Esophagus squamous epithelium (tissue), 5 donors: ENCODE data around the gene TBC1D1. TPM values are rescaled to one million over a fixed set of nuclear protein-coding genes. Genes with fewer than 3 reads are reported as not detected.
A peak's percentile ranks its signal among the peaks of the same experiment; 100 is the strongest.

Experiments
- DNase-seq: peaks from one replicate; lab custom pipeline; 2025; lab: John Stamatoyannopoulos, UW
- H3K27ac ChIP-seq, 4 donors: fragments of 200-600 bp; sonication (generic); one replicate each; pipeline ENCODE4 v1.5.1; 2016 to 2019; ENCODE audit warnings: mild to moderate bottlenecking in 1 of 4
- H3K27me3 ChIP-seq, 4 donors: fragments of 200-600 bp; sonication (generic); 1 replicate in 3 of 4; 2 replicates in 1 of 4; pipeline versions ENCODE4 v1.5.1 to v1.6.0; 2017 to 2021; ENCODE audit warnings: antibody characterized with exemption in 1 of 4
- H3K36me3 ChIP-seq, 3 donors: fragments of 200-600 bp; sonication (generic); one replicate each; pipeline ENCODE4 v1.5.1; 2016 to 2019
- H3K4me1 ChIP-seq, 3 donors: fragments of 200-600 bp; sonication (generic); one replicate each; pipeline ENCODE4 v1.5.1; 2017 to 2019
- H3K4me3 ChIP-seq, 4 donors: fragments of 200-600 bp; sonication (generic); 1 replicate in 3 of 4; 2 replicates in 1 of 4; pipeline ENCODE4 v1.5.1; 2016 to 2019; ENCODE audit warnings: mild to moderate bottlenecking in 2 of 4, moderate library complexity in 1 of 4
- H3K9me3 ChIP-seq, 3 donors: fragments of 200-600 bp; sonication (generic); one replicate each; pipeline ENCODE4 v1.5.1; 2016 to 2019
- POLR2A ChIP-seq, 4 donors: fragments of 450-650 bp; IDR thresholded peaks; one replicate each; pipeline ENCODE4 v1.6.1; 2017; ENCODE audit warnings: antibody characterized with exemption in 4 of 4, mild to moderate bottlenecking in 4 of 4, moderate library complexity in 3 of 4
- WGBS, 2 donors: methylation state at CpG; one replicate each; pipeline ENCODE4 v1.1.5; 2018; 5-methylcytosine and 5-hydroxymethylcytosine counted together
- intact Hi-C: fragments of 100-400 bp; cut with DNase I; formaldehyde crosslinking; loops from one replicate; pipeline ENCODE4 v1.15.0; 2022
- total RNA-seq, 4 donors: library from RNA; depleted of rRNA; stranded (reverse); fragments of >200 nt; gene quantifications; one replicate each; pipeline ENCODE4 v1.1.0, GENCODE V29; 2016
- TF ChIP-seq, protein P1 (sequence below), 6 experiments: fragments of 450-650 bp in 4 of 6; fragments of 200-600 bp in 2 of 6; sonication (generic) in 2 of 6; IDR thresholded peaks; one replicate each; pipeline ENCODE4 v1.5.1; 2016 to 2019; ENCODE audit warnings: antibody characterized with exemption in 6 of 6, mild to moderate bottlenecking in 4 of 6, moderate library complexity in 4 of 6
- donor health status: DM: yes; HTN: yes; CAD: no.

Gene TBC1D1
- total RNA-seq, 4 donors from 2014 or later: 6.9 to 44.6 (median 25.6) TPM

DNA sequence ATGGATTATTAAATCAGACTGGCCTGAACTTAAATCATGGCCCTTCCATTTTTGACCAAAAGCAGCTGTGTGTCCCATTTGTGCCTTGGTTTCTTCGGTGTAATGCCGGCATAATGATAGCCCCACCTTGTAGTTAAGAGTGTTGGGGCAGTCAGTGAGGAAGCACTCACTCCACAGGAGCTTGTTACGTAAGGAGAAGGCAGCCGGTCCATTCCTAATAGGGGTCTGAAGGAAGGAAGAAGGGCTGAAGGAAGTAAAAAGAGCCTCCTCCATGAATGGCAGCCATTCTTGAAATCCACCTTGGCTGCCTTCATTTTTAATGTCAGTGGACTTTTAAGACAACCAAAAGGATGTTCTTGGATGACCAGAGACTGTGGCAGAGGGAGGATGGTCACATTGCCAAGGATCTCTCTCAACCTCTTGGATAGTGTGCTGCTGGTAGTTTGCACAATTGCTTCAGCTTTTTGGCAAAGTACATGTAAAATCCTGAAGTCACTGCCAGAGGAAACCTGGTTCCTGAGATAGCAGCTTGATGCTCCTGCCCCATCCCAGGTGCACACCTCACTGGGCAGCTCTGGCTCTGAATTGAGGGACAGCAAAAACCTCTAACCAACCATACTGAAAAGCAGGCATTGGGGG, 182.8 kb downstream of the TBC1D1 start:
- intact Hi-C loops: loop anchor here (10.0 kb wide), 1 partner anchor 81 kb away; no protein-coding TSS in a partner anchor
- H3K27me3 ChIP-seq: no peaks in the 10 kb centered on the region
- H3K4me1 ChIP-seq: peaks cover 7 to 43% (median 17%) of the 10 kb centered on the region in 3 donors
- H3K9me3 ChIP-seq: no peaks in the 10 kb centered on the region
- 86 to 88% methylated on average over 1 to 4 of the region's 4 CpGs for WGBS, 2 donors
- no peaks in the 10 kb centered on the region for H3K36me3 ChIP-seq
- no peak for TF ChIP-seq POLR2A (IDR thresholded peaks at IDR 0.05)
- TF ChIP-seq, protein P1, sequence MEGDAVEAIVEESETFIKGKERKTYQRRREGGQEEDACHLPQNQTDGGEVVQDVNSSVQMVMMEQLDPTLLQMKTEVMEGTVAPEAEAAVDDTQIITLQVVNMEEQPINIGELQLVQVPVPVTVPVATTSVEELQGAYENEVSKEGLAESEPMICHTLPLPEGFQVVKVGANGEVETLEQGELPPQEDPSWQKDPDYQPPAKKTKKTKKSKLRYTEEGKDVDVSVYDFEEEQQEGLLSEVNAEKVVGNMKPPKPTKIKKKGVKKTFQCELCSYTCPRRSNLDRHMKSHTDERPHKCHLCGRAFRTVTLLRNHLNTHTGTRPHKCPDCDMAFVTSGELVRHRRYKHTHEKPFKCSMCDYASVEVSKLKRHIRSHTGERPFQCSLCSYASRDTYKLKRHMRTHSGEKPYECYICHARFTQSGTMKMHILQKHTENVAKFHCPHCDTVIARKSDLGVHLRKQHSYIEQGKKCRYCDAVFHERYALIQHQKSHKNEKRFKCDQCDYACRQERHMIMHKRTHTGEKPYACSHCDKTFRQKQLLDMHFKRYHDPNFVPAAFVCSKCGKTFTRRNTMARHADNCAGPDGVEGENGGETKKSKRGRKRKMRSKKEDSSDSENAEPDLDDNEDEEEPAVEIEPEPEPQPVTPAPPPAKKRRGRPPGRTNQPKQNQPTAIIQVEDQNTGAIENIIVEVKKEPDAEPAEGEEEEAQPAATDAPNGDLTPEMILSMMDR (IDR thresholded peaks at IDR 0.05): no peak
- H3K27ac ChIP-seq: peak overlapping the region in 1 of 4 donors; percentile 28
- no peak overlapping the region for H3K4me3 ChIP-seq
- DNase-seq: no peak

DNA sequence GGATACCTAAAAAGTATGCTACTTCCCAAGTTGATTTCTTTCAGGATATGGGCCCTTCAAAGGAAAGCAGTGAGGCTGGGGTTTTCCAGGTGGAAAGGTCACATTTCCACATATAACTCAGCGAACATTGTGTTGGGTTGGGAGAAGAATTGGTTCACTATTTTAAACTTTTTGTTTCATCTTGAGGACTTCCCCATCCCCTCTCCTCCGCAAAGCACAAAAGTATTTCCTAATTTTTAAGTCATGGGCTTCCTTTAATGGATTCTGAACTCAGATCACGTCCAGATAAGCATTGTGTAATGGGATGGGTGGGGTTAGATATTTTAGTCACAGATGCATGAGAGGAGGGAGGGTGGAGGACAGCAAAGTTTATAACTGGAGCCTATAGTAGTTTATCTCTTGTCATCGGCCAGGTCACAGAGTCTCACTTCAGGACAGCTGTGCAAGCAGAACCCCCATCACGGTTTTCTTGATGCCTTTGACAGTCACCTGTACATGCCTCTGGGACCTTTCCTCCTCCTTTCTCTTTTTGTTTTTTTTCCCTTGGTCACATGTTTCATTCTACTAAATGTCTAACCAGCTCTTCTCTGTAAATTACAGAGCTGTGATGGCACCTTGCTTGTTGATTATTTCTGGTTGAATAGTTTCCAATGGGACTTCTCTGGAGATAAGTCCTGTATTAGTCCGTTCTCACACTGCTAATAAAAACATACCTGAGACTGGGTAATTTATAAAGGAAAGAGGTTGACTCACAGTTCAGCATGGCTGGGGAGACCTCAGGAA, 184.7 kb downstream of the TBC1D1 start:
- Histone ChIP-seq H3K4me1 (peaks cover 7 to 45% (median 23%) of the 10 kb centered on the region in 3 donors), H3K4me3 (no peak overlapping the region), H3K27me3 (no peaks in the 10 kb centered on the region), H3K36me3 (no peaks in the 10 kb centered on the region), H3K9me3 (no peaks in the 10 kb centered on the region), H3K27ac (peak overlapping the region in 3 of 4 donors; percentile 46 to 60 (median 52))
- no peak for TF ChIP-seq POLR2A (IDR thresholded peaks at IDR 0.05)
- TF ChIP-seq, protein P1 (IDR thresholded peaks at IDR 0.05): no peak
- intact Hi-C loops: loop anchor here (10.0 kb wide), 1 partner anchor 79 kb away; no protein-coding TSS in a partner anchor
- 43 to 48% methylated on average over 6 of the region's 6 CpGs for WGBS, 2 donors
- no peak for DNase-seq

DNA sequence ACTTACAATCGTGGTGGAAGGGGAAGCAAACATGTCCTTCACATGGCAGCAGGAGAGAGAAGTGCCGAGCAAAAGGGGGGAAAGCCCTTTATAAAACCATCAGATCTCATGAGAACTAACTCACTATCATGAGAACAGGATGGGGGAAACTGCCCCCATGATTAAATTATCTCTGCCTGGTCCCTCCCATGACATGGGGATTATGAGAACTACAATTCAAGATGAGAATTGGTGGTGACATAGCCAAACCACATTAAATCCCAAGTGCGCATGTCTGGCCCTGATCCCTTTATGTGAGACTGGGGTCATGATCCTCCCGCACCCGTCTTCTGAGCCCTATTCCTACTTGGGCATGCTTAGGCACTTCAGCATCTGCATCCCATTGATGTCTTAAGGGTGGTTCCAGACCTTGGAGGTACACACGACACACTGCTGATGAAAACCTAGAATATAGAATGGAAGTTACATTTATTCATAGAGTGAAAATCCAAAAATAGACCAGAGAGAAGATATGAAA, 185.3 kb downstream of the TBC1D1 start:
- H3K4me1 ChIP-seq: peaks cover 7 to 51% (median 26%) of the 10 kb centered on the region in 3 donors
- intact Hi-C loops: loop anchor here (10.0 kb wide), 1 partner anchor 79 kb away; no protein-coding TSS in a partner anchor
- 81 to 84% methylated on average over 6 of the region's 6 CpGs for WGBS, 2 donors
- H3K36me3 ChIP-seq: no peaks in the 10 kb centered on the region
- no peak for TF ChIP-seq POLR2A (IDR thresholded peaks at IDR 0.05)
- H3K27ac ChIP-seq: peak overlapping the region in 3 of 4 donors; percentile 46 to 60 (median 52)
- H3K9me3 ChIP-seq: no peaks in the 10 kb centered on the region
- no peak overlapping the region for H3K4me3 ChIP-seq
- no peaks in the 10 kb centered on the region for H3K27me3 ChIP-seq
- no peak for DNase-seq

DNA sequence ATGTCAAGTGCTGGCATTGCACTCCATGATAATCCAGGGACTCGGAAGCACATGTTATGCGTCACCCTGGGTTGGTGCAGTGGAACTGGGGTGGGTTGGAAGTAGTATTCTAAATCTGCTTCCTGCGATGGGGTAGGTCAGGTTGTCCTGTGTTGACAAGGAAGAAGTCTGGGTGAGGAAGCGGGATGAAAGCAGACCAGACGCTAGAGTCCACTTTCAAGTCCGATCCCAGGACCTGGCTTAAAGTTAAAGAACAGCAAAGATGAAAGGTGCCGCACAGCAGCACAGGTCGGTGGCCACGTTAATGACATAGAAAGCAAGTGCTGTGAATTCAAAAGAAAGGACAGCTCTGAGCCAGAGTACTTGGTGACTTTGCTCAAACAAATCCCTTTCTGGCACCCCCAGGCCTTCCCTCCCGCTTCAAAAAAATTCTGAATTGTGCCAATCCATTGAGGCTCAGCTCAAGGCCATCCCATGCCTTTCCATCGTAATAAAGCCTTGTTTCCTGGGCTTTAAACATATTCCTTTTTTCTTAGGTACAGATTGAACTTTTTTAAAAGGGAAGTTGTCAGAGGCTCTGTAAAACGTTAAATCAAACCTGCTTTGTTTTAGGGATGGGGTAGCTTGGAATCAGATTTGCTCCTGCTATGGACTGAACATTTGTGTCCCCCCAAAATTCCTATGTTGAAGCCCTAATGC, 187.1 kb downstream of the TBC1D1 start:
- no peak overlapping the region for H3K4me3 ChIP-seq
- intact Hi-C loops: loop anchor here (10.0 kb wide), 1 partner anchor 77 kb away; no protein-coding TSS in a partner anchor
- WGBS, 2 donors: 88 to 90% methylated on average over 9 to 12 of the region's 12 CpGs
- H3K4me1 ChIP-seq: peaks cover 7 to 47% (median 24%) of the 10 kb centered on the region in 3 donors
- H3K9me3 ChIP-seq: no peaks in the 10 kb centered on the region
- H3K36me3 ChIP-seq: no peaks in the 10 kb centered on the region
- DNase-seq: no peak
- H3K27ac ChIP-seq: peak overlapping the region in 3 of 4 donors; percentile 32 to 66 (median 65)
- H3K27me3 ChIP-seq: no peaks in the 10 kb centered on the region
- TF ChIP-seq, protein P1 (IDR thresholded peaks at IDR 0.05): no peak
- no peak for TF ChIP-seq POLR2A (IDR thresholded peaks at IDR 0.05)
